Pancreas (tissue), 10 donors: ENCODE results near the gene KRT13. TPM values are rescaled to one million over a fixed set of nuclear protein-coding genes. Genes with fewer than 3 reads are reported as not detected.
A peak's percentile ranks its signal among the peaks of the same experiment; 100 is the strongest.

Source experiments
- ATAC-seq, 4 donors: fragments of 200-7000 bp; cut with Tn5 transposase; one replicate each; pipeline versions ENCODE4 v1.8.0 to v1.9.1; 2020; ENCODE audit warnings: mild to moderate bottlenecking in 4 of 4, moderate library complexity in 4 of 4
- DNase-seq, 6 donors: peaks; one replicate each; pipeline ENCODE4 v3.0.0-alpha.2; 2020
- FAIRE-seq: peaks from 2 replicates; lab custom pipeline; 2012; peaks lifted over from hg19 to GRCh38; lab: Jason Lieb, UNC
- H3K27ac ChIP-seq, 4 donors: fragments of 200-600 bp; sonication (generic); 1 replicate in 3 of 4; 2 replicates in 1 of 4; pipeline versions ENCODE4 v1.5.0 to v1.8.0; 2020
- H3K27me3 ChIP-seq, 4 donors: fragments of 200-600 bp; one replicate each; pipeline ENCODE4 v1.8.0; 2021
- H3K36me3 ChIP-seq, 3 donors: fragments of 200-600 bp; sonication (generic) in 1 of 3; one replicate each; pipeline versions ENCODE4 v1.5.0 to v1.8.0; 2020 to 2021
- H3K4me1 ChIP-seq, 3 donors: fragments of 200-600 bp; one replicate each; pipeline ENCODE4 v1.8.0; 2021
- H3K4me3 ChIP-seq, 4 donors: fragments of 200-600 bp; sonication (generic) in 2 of 4; one replicate each; pipeline versions ENCODE4 v1.5.0 to v1.8.0; 2020 to 2021
- H3K9me3 ChIP-seq, 4 donors: fragments of 200-600 bp; one replicate each; pipeline ENCODE4 v1.8.0; 2021
- WGBS, 2 donors: extraction: QIAGEN DNeasy Blood & Tissue Kit; methylation state at CpG; one replicate each; pipeline ENCODE4 v1.1.7; 2013; 5-methylcytosine and 5-hydroxymethylcytosine counted together
- intact Hi-C, 3 donors: fragments of 100-400 bp; cut with DNase I; formaldehyde crosslinking; loops; one replicate each; pipeline versions ENCODE4 v1.11.1 to v1.14.2; 2022
- polyA plus RNA-seq, 2 donors: library from polyadenylated mRNA; stranded (reverse); fragments of 200-250 nt; gene quantifications; one replicate each; pipeline ENCODE4 v1.2.3, GENCODE V29; 2013
- total RNA-seq, 6 donors: library from RNA; stranded (reverse); fragmentation: NEBNext Ultra II Directional in 4 of 6; extraction: Animal tissue kit (Norgen Biotek cat#: 25700) in 4 of 6; gene quantifications; one replicate each; pipeline versions ENCODE4 v1.2.1 to v1.2.4, GENCODE V29; 2021 to 2023
- TF ChIP-seq, protein P1 (sequence below), 4 donors: fragments of 200-600 bp; sonication (generic) in 3 of 4; IDR thresholded peaks; one replicate each; pipeline versions ENCODE4 v1.5.0 to v1.8.0; 2021; ENCODE audit warnings: antibody characterized with exemption in 4 of 4
- donor health status: healthy with polysubstance abuse.
- donor health status: DM: no; HTN: no; CAD: no; lungs with moderate emphysema.
- donor health status: DM: no; HTN: no; CAD: no.
- donor health status: control.
- donor health status: control.
- donor health status: Bipolar disorder and iron deficiency.
- donor health status: DM: yes; HTN: yes; CAD: no.
- donor health status: DM: no; HTN: no; CAD: no.
- donor health status: DM: no; HTN: no; CAD: no.
- donor health status: DM: yes; HTN: yes; CAD: no.

KRT13 gene
- total and polyA plus RNA-seq, 8 donors, result 0.39 to 11.9 (median 5.3) TPM; not detected in 5

DNA sequence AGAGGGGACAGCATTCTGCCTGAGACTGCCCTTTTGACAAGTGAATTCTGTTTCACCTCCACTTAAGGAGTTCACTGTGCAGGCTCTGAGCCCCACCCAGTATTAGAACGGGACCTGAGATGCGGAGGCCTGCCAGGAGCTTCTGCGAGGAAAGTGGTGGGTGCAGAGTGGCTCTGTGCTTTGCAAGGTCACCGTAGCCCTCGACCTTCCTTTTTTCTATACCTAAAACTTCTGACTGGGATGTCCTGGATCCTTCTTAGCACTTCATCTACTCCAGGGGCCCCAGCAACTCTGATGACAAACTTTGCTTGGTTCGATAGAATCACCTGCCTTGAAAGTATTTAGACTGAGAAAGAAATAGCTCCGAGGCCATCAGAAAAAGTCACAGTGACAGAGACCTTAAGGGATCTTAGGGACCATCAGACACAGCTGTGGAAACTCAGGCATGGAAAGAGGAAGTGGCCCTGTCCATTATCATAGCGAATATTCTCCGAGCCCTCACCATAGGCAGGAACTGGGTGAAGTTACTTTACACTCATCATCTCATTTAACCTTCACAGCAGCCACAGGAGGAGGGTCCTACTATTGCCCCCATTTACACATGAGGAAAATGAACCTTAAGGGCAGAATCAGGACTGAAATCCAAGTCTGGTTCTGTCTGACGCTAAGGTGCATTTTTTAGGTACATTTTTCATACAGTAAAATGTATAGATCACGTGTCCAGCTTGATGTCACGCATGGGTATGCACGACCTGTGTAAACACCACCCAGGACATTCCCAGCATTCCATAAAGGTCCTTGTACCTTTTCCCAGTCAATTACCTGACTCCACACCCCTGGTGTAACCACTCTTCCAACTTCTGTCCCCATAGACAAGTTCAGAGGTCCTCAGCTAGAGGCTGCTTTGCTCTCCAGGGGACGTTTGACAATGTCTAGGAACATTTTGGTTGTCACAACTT lies 676 bp upstream of the KRT13 start:
- intact Hi-C loops, result no loop called here
- FAIRE-seq (no peak), DNase-seq (no peak), ATAC-seq (no peak)
- Histone ChIP-seq H3K4me1 (no peaks in the 10 kb centered on the region), H3K27me3 (no peaks in the 10 kb centered on the region), H3K36me3 (no peaks in the 10 kb centered on the region), H3K27ac (no peak overlapping the region), H3K9me3 (no peaks in the 10 kb centered on the region), H3K4me3 (no peak overlapping the region)
- TF ChIP-seq, protein P1, sequence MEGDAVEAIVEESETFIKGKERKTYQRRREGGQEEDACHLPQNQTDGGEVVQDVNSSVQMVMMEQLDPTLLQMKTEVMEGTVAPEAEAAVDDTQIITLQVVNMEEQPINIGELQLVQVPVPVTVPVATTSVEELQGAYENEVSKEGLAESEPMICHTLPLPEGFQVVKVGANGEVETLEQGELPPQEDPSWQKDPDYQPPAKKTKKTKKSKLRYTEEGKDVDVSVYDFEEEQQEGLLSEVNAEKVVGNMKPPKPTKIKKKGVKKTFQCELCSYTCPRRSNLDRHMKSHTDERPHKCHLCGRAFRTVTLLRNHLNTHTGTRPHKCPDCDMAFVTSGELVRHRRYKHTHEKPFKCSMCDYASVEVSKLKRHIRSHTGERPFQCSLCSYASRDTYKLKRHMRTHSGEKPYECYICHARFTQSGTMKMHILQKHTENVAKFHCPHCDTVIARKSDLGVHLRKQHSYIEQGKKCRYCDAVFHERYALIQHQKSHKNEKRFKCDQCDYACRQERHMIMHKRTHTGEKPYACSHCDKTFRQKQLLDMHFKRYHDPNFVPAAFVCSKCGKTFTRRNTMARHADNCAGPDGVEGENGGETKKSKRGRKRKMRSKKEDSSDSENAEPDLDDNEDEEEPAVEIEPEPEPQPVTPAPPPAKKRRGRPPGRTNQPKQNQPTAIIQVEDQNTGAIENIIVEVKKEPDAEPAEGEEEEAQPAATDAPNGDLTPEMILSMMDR (IDR thresholded peaks at IDR 0.05), result no peak
- 59 to 62% methylated on average over 14 of the region's 14 CpGs for WGBS, 2 donors

DNA sequence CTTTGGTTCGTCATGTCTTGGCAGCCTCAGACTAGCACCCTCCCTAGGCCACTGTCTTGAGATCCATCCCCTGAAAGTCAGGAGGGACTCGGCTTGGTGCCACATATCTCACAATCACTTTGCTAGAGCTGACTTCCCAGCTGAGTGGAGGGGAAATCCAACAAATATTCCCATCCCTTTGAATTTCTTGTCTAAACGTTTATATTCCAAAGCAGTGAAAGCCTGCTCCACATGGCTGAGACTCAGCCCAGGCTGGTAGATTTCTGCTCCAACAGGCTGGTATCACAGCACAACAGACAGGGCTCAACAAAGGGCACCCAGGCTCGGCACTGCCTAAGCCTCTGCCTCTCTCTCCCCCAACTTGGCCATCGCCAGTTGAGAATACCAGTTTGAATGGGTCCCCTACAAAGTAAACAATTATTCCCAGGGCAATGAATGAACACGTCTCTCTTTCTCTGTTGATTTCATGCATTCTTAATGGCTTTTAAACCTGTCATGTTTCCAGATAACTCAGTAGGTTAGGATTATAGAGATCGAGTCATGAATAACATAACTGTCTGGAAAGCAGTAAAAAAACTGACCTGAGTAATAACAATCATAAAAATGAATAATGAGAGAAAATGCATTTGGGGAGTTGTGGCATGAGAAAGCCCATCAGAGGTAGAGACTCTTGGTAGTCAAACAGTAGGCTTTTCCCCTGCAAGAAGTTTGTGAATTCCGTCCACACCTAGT lies 1.0 kb downstream of the KRT13 start:
- no peak for FAIRE-seq
- DNase-seq, result peak in 1 of 6 donors; percentile 1
- WGBS, 2 donors, result 48 to 51% methylated on average over 8 of the region's 8 CpGs
- H3K4me3 ChIP-seq, result no peak overlapping the region
- no peak overlapping the region for H3K27ac ChIP-seq
- H3K9me3 ChIP-seq, result no peaks in the 10 kb centered on the region
- H3K27me3 ChIP-seq, result no peaks in the 10 kb centered on the region
- no peak for ATAC-seq
- TF ChIP-seq, protein P1 (IDR thresholded peaks at IDR 0.05), result no peak
- intact Hi-C loops, result no loop called here
- H3K36me3 ChIP-seq, result no peaks in the 10 kb centered on the region
- no peaks in the 10 kb centered on the region for H3K4me1 ChIP-seq

DNA sequence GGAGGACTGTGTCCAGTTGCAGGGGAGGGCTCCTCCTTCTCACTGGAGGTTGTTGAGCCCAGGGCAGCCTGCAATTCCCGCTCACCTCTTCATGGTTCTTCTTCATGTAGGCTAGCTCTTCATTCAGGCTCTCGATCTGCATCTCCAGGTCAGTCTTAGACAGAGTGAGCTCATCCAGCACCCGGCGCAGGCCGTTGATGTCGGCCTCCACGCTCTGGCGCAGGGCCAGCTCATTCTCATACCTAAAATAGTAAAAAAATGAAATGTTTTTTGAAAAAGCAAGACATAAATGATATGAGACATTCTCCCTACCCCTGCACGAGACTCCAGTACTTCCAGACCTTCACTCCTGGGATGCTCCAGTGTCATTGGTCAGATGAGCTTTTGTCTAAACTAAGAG lies 2.2 kb downstream of the KRT13 start:
- Histone ChIP-seq H3K27ac (no peak overlapping the region), H3K4me1 (no peaks in the 10 kb centered on the region), H3K9me3 (no peaks in the 10 kb centered on the region), H3K4me3 (no peak overlapping the region), H3K36me3 (no peaks in the 10 kb centered on the region), H3K27me3 (no peaks in the 10 kb centered on the region)
- DNase-seq, result peak in 1 of 6 donors; percentile 6
- 73 to 81% methylated on average over 9 of the region's 9 CpGs for WGBS, 2 donors
- FAIRE-seq, result no peak
- TF ChIP-seq, protein P1 (IDR thresholded peaks at IDR 0.05), result no peak
- intact Hi-C loops, result no loop called here
- ATAC-seq, result no peak

DNA sequence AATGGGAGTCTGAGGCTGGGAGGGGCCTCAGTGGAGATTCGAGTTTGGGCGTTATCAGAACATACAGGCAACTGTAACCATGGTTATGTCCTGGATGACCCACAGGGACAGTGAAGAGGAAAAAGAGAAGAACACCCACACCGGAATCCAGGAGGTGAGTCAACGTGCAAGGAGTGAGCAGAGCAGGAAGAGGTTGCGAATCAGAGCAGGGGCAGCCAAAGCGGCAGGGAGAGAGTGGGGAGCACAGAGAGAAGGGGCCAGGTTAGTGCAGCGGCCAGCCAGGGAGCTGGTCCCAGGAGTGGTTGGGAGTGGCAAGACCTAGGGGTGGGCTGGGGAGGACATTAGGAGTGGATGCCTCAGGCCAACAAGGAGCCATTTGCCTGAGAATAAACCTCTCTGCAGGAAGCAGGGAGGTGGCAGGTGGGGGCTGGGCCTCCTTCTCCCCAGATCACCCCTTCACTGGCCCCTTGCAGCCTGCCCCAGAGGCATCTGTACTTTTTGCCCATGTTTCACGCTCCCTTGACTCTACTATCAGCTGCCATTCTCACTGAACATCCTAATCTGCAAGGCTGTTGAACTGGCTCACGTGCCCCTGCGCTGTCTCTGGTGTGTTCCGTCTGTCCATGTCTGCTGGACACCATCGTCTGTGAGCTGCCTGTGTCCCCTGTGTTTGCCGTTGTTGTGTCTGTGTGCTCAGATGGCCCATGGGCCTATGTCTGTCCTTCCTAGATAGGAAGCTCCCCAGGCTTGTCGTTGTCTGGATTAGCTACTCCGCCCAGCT lies 5.1 kb downstream of the KRT13 start:
- DNase-seq, result no peak
- WGBS, 2 donors, result 69 to 70% methylated on average over 15 of the region's 15 CpGs
- no peaks in the 10 kb centered on the region for H3K4me1 ChIP-seq
- no peaks in the 10 kb centered on the region for H3K36me3 ChIP-seq
- intact Hi-C loops, result no loop called here
- no peaks in the 10 kb centered on the region for H3K9me3 ChIP-seq
- no peak overlapping the region for H3K4me3 ChIP-seq
- no peak overlapping the region for H3K27ac ChIP-seq
- no peak for FAIRE-seq
- peak in 1 of 4 donors; percentile 14 for ATAC-seq
- H3K27me3 ChIP-seq, result no peaks in the 10 kb centered on the region
- TF ChIP-seq, protein P1 (IDR thresholded peaks at IDR 0.05), result no peak
